ENCODE measurements around the gene DNAJC19. TPM values are rescaled to one million over a fixed set of nuclear protein-coding genes. Genes with fewer than 3 reads are reported as not detected.

Gene DNAJC19
- total and polyA plus RNA-seq, 9 donors, result 43.1 to 64.4 (median 46.0) TPM

DNA sequence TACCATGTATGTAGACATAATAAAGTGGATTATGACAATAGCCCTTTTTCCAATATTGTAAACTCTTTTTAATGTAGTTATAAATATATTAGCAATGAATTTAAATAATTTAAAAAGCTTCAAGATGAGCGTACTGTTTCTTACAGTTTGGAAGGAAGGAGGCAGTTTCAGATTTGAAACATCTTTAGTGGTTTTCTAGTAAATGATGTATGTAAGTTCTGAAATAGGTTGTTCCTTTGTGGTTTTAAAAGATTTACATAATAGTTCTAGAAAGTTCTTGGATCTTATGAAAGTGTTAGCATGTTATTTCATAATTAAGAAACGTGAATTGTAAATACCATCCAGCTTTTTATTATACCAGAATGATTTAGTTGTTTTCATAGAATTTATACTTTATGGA, 16.0 kb downstream of the DNAJC19 start:
- H3K4me3 ChIP-seq, result no peak overlapping the region
- WGBS, 3 donors, result 90 to 91% (median 90%) methylated on average over 2 of the region's 2 CpGs
- no peaks in the 10 kb centered on the region for H3K27me3 ChIP-seq
- H3K27ac ChIP-seq, result no peak overlapping the region
- no peaks in the 10 kb centered on the region for H3K4me1 ChIP-seq (ENCODE audit: insufficient read depth)
- no peaks in the 10 kb centered on the region for H3K9me3 ChIP-seq
- DNase-seq, result no peak
- TF ChIP-seq, protein P1, sequence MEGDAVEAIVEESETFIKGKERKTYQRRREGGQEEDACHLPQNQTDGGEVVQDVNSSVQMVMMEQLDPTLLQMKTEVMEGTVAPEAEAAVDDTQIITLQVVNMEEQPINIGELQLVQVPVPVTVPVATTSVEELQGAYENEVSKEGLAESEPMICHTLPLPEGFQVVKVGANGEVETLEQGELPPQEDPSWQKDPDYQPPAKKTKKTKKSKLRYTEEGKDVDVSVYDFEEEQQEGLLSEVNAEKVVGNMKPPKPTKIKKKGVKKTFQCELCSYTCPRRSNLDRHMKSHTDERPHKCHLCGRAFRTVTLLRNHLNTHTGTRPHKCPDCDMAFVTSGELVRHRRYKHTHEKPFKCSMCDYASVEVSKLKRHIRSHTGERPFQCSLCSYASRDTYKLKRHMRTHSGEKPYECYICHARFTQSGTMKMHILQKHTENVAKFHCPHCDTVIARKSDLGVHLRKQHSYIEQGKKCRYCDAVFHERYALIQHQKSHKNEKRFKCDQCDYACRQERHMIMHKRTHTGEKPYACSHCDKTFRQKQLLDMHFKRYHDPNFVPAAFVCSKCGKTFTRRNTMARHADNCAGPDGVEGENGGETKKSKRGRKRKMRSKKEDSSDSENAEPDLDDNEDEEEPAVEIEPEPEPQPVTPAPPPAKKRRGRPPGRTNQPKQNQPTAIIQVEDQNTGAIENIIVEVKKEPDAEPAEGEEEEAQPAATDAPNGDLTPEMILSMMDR (IDR thresholded peaks at IDR 0.05), result no peak
- no peak for TF ChIP-seq POLR2A (IDR thresholded peaks at IDR 0.05)
- no peak for TF ChIP-seq EP300 (IDR thresholded peaks at IDR 0.05)
- intact Hi-C loops (cut with DNase I), result no loop called here
- no peaks in the 10 kb centered on the region for H3K36me3 ChIP-seq

DNA sequence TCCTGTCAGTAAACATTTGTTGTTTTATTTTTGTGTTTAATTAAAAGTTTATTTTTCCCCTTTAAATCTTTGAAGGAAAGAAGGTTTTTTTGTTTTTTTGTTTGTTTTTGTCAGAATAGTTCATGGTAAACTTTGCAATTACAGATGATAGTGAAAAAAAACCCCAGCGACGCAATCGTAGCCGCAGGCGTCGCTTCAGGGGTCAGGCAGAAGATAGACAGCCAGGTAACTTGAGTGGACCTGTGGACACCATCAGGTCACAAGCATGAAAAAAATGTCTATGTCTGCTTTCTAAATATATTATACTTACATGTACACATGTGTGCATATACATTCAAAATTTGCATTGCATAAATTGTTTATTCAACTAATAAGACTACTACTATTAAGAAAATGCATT, 18.6 kb downstream of the DNAJC19 start:
- DNase-seq, result no peak
- Histone ChIP-seq H3K9me3 (no peaks in the 10 kb centered on the region), H3K27me3 (no peaks in the 10 kb centered on the region), H3K36me3 (no peaks in the 10 kb centered on the region), H3K4me3 (no peak overlapping the region), H3K27ac (no peak overlapping the region), H3K4me1 (ENCODE audit: insufficient read depth) (no peaks in the 10 kb centered on the region)
- TF ChIP-seq EP300 (IDR thresholded peaks at IDR 0.05) (no peak), POLR2A (IDR thresholded peaks at IDR 0.05) (no peak)
- TF ChIP-seq, protein P1 (IDR thresholded peaks at IDR 0.05), result no peak
- intact Hi-C loops (cut with DNase I), result no loop called here
- 95 to 97% (median 96%) methylated on average over 6 of the region's 6 CpGs for WGBS, 3 donors

DNA sequence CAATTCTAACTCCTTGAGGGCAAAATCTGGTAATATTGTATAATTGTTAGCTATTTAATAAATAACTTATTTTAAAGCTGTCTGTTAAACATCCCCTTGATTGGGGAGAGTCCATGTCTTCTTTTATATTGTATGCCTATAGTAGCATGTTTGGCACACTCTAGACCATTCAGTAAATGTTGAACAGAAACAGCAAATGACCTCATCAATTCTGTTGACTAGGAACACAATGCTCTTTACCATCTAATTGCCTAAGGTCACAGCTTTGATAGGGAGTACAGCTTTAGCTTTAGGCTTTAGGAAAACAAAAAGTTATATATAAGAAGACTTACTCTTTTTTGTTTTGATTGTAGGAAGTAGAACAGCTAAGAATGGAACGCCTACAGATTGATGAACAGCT, 27.0 kb downstream of the DNAJC19 start:
- WGBS, 3 donors, result 88 to 90% (median 90%) methylated on average over 1 of the region's 1 CpG
- Histone ChIP-seq H3K9me3 (no peaks in the 10 kb centered on the region), H3K4me1 (ENCODE audit: insufficient read depth) (no peaks in the 10 kb centered on the region), H3K4me3 (no peak overlapping the region), H3K27me3 (no peaks in the 10 kb centered on the region), H3K27ac (no peak overlapping the region), H3K36me3 (no peaks in the 10 kb centered on the region)
- TF ChIP-seq, protein P1 (IDR thresholded peaks at IDR 0.05), result no peak
- TF ChIP-seq POLR2A (IDR thresholded peaks at IDR 0.05), result no peak
- no peak for DNase-seq
- intact Hi-C loops (cut with DNase I), result no loop called here

DNA sequence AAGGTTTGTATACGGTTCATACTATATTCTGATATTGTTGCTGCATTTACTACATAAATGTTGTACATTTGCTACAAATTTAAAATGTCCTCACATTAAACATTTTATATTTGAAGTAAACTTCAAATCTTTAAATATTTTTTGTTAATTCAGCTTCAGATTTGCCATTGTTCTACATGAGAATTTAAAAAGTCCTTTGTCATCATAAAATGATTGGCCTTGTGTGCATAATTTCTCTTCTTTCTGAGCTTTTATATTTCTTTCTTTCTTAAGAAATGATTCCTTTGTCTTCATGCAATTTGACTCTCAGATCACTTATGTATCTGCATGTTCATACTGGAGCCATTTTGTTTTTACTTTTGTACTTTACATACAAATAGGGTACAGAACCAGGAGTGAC, 28.0 kb downstream of the DNAJC19 start:
- Histone ChIP-seq H3K4me1 (ENCODE audit: insufficient read depth) (no peaks in the 10 kb centered on the region), H3K4me3 (no peak overlapping the region), H3K36me3 (no peaks in the 10 kb centered on the region), H3K9me3 (no peaks in the 10 kb centered on the region), H3K27me3 (no peaks in the 10 kb centered on the region), H3K27ac (no peak overlapping the region)
- 90 to 99% (median 98%) methylated on average over 1 of the region's 1 CpG for whole genome bisulfite sequencing, 3 donors
- no peak for DNase-seq
- intact Hi-C loops (cut with DNase I), result no loop called here
- TF ChIP-seq POLR2A (IDR thresholded peaks at IDR 0.05) (no peak), EP300 (IDR thresholded peaks at IDR 0.05) (no peak)
- TF ChIP-seq, protein P1 (IDR thresholded peaks at IDR 0.05), result no peak

DNA sequence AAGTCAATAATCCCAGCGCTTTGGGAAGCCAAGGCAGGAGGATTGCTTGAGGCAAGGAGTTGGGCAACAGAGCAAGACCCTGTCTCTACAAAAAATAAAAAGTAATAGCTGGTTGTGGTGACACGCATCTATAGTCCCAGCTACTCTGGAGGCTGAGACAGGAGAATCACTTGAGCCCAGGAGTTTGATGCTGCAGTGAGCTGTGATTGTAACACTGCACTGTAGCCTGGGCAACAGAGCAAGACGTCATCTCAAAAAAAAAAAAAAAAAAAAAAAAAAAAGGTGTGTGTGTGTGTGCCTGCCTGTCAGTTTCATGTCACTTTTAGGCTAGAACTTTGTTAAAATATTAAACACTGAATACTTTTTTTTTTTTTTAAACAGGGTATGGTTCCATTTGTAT, 28.4 kb downstream of the DNAJC19 start:
- WGBS, 3 donors, result 90 to 93% (median 92%) methylated on average over 3 of the region's 3 CpGs
- no peak for DNase-seq
- Histone ChIP-seq H3K4me1 (ENCODE audit: insufficient read depth) (peaks cover 1% of the 10 kb centered on the region), H3K9me3 (no peaks in the 10 kb centered on the region), H3K27me3 (no peaks in the 10 kb centered on the region), H3K27ac (no peak overlapping the region), H3K36me3 (no peaks in the 10 kb centered on the region), H3K4me3 (no peak overlapping the region)
- intact Hi-C loops (cut with DNase I), result no loop called here
- TF ChIP-seq POLR2A (IDR thresholded peaks at IDR 0.05), result no peak
- TF ChIP-seq, protein P1 (IDR thresholded peaks at IDR 0.05), result no peak
- no peak for TF ChIP-seq EP300 (IDR thresholded peaks at IDR 0.05)

Data from ovary (tissue), 9 donors.